H1 (cell line): ENCODE data around the gene DPYSL3. TPM values are rescaled to one million over a fixed set of nuclear protein-coding genes. Genes with fewer than 3 reads are reported as not detected.

Source experiments
- SUZ12 ChIP-seq: fragments of 200-600 bp; sonication (generic); IDR thresholded peaks from 2 replicates; pipeline ENCODE4 v1.6.1; 2012; ENCODE audit warnings: mild to moderate bottlenecking, inconsistent platforms, low read length, moderate library complexity, mixed read lengths
- polyA plus RNA-seq, 7 experiments: library from polyadenylated mRNA; depleted of rRNA in 3 of 7; stranded (reverse) in 5 of 7; unstranded in 2 of 7; fragments of >200 nt in 5 of 7; fragments of 200-250 nt in 2 of 7; gene quantifications; 1 replicate in 5 of 7; 2 replicates in 1 of 7; 4 replicates in 1 of 7; pipeline versions ENCODE4 v1.2.1 to v1.2.3, GENCODE V29; 2011 to 2013; ENCODE audit warnings: missing spikeins in 2 of 7, mixed read lengths in 2 of 7
- total RNA-seq: library from RNA; stranded (reverse); fragmentation: NEBNext Ultra II Directional; extraction: Animal tissue kit (Norgen Biotek cat#: 25700); gene quantifications from 2 replicates; pipeline ENCODE4 v1.2.1, GENCODE V29; 2021

Gene DPYSL3
- total and polyA plus RNA-seq, 2 of the 8 experiments (the other 6 are each of a cell fraction or from before 2014, with no cell fraction given), result 268 to 387 TPM

DNA sequence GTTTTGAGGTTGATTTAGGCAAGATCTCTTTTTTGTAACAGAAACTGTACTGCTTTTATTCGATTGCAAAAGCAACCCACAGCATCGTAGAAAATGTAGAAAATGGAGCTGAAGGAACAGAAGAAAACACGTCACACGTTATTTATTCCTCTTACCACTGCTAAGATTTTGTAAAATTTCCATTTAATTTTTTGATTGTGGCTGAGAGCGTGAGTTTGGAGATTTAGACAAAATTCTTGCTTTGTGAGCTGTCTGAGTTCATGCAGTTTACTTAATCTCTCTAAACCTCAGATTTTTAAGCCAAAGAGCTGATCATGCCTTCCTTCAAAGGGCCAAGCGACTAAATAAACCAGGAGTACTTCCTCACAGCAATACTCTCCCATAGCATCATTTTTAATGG lies 24.8 kb downstream of the DPYSL3 start (continued):
- no peak for TF ChIP-seq SUZ12
